ENCODE data around the gene NTM.

GRCh38 chr11:131914361-131914774 is 544.0 kb downstream of the NTM start:
- TF ChIP-seq CTCF (IDR thresholded peaks at IDR 0.05 in 8 of 11, conservative IDR thresholded peaks at IDR 0.05 in 3 of 11): no peak
- TF ChIP-seq POLR2AphosphoS5 (IDR thresholded peaks at IDR 0.05): no peak

Data from spleen (tissue), 7 donors.